Muscle layer of duodenum (tissue), 2 donors: ENCODE results near the gene MISP.

ENCODE experiments used
- H3K27ac ChIP-seq: one replicate; pipeline ENCODE4 v1.7.0; 2013; ENCODE audit warnings: mild to moderate bottlenecking, low read length
- H3K27me3 ChIP-seq: one replicate; pipeline ENCODE4 v1.7.0; 2013; ENCODE audit warnings: low read depth, mild to moderate bottlenecking, control low read depth, low read length
- H3K36me3 ChIP-seq, 2 donors: one replicate each; pipeline ENCODE4 v1.7.0; 2013; ENCODE audit warnings: low read length in 2 of 2, control low read depth in 1 of 2, mild to moderate bottlenecking in 1 of 2; ENCODE audit not compliant: insufficient read depth in 2 of 2, control insufficient read depth in 1 of 2
- H3K4me1 ChIP-seq, 2 donors: one replicate each; pipeline ENCODE4 v1.7.0; 2013; ENCODE audit warnings: low read length in 2 of 2, mild to moderate bottlenecking in 2 of 2, control low read depth in 1 of 2, moderate library complexity in 1 of 2; ENCODE audit not compliant: insufficient read depth in 2 of 2, control insufficient read depth in 1 of 2
- H3K4me3 ChIP-seq, 2 donors: one replicate each; pipeline ENCODE4 v1.7.0; 2013; ENCODE audit warnings: low read length in 2 of 2, low read depth in 1 of 2, mild to moderate bottlenecking in 1 of 2
- H3K9me3 ChIP-seq, 2 donors: one replicate each; pipeline ENCODE4 v1.7.0; 2013; ENCODE audit warnings: low read length in 2 of 2, control low read depth in 1 of 2, mild to moderate bottlenecking in 1 of 2; ENCODE audit not compliant: control insufficient read depth in 1 of 2
- donor health status: healthy.

The MISP gene

GRCh38 chr19:711254-711653 lies 39.7 kb upstream of the MISP start:
- Histone ChIP-seq H3K4me1 (peaks cover 0 to 17% of the 10 kb centered on the region in 2 donors), H3K36me3 (peaks cover 3 to 5% of the 10 kb centered on the region in 2 donors), H3K9me3 (peaks cover 5 to 8% of the 10 kb centered on the region in 2 donors), H3K27me3 (no peaks in the 10 kb centered on the region), H3K27ac (no peak overlapping the region), H3K4me3 (no peak overlapping the region)

DNA sequence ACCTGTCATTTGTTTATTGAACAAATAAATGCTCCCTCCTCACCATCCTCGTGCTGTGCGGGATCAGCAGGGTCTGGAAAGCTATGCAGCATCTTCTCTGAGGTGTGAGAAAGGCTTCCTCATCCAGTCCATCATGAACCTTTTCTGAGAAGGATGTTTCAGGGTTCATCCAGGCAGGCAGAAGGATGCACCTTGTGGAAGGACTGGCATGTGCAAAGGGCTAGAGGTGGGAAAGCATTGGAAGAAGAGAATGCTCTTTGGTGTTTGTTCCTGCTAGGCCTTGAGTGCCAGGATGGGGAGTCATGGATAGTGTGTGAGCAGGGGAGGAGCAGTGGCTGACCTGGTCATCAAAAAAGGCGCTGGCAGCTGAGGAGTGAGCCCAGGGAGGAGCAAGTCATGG lies 35.6 kb upstream of the MISP start:
- Histone ChIP-seq H3K27ac (no peak overlapping the region), H3K36me3 (peaks cover 3 to 5% of the 10 kb centered on the region in 2 donors), H3K4me3 (no peak overlapping the region), H3K27me3 (no peaks in the 10 kb centered on the region), H3K4me1 (peaks cover 0 to 16% of the 10 kb centered on the region in 2 donors), H3K9me3 (peaks cover 5 to 6% of the 10 kb centered on the region in 2 donors)

DNA sequence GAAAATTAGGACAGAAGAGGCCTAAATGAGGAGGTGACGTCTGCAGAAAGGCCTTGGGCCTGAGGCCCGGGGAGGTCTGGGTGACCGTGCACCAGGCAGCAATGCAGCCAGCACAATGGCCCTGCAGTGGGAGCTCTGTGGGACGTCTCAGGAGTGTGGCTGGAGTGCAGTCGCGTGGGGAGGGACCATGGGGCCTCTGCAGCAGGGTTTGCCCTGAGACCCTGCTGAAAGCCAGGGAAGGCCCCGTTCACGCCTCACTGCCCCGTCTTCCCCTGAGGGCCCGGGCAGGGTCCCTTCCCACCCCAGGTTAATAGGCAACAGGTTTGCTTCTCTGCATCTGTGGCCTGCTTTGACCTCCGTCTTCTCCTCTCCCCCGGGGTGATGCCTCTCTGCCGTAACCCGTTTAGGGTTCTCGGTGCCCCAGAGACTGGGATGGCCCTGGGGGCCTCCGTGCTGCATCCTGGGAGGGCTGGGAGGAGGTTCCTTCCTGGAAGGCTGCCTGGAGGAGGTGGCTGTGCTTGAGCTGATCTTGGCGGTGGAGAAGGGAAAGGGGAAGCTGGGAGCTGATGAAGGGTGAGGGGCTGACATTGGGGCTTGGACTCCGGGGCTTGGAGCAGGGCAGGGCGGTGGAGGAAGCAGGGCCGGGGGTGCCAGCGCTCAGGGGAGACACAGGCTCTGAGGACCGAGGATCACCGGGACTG lies 32.5 kb upstream of the MISP start:
- Histone ChIP-seq H3K36me3 (peaks cover 3 to 5% of the 10 kb centered on the region in 2 donors), H3K9me3 (peaks cover 5 to 6% of the 10 kb centered on the region in 2 donors), H3K4me1 (peaks cover 0 to 25% of the 10 kb centered on the region in 2 donors), H3K27me3 (no peaks in the 10 kb centered on the region), H3K27ac (no peak overlapping the region), H3K4me3 (no peak overlapping the region)

DNA sequence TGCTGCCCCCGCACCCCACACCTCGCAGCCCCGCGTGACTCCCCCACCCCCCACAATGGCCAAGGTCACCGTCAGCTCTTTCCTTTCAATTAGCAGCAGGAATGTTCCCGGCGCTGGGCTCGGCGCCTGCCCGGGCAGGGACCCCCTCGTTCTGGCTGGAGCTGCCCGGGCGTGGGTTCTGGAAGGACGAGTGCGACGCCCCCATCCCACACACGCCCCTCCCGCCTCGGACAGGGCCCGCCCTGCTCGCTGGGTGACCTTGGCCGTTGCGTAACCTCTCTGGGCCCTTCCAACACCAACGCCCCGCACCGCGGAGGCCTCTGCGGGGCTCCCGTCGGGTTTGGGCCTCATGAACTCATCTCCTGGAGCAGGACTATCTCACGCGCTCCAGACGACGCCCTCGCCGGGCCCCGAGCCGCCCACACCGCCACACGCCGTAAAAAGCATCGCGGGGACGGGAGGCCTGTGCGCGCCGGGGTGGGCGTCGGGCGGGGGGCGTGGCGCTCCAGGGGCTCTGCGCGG lies 31.9 kb upstream of the MISP start:
- no peak overlapping the region for H3K27ac ChIP-seq
- H3K36me3 ChIP-seq = peaks cover 3 to 5% of the 10 kb centered on the region in 2 donors
- H3K9me3 ChIP-seq = peaks cover 5 to 6% of the 10 kb centered on the region in 2 donors
- H3K4me3 ChIP-seq = peak overlapping the region in 1 of 2 donors; percentile 24
- no peaks in the 10 kb centered on the region for H3K27me3 ChIP-seq
- H3K4me1 ChIP-seq = peaks cover 0 to 25% of the 10 kb centered on the region in 2 donors

GRCh38 chr19:719636-720344 lies 31.1 kb upstream of the MISP start:
- no peaks in the 10 kb centered on the region for H3K27me3 ChIP-seq
- peaks cover 0 to 25% of the 10 kb centered on the region in 2 donors for H3K4me1 ChIP-seq
- peaks cover 5 to 6% of the 10 kb centered on the region in 2 donors for H3K9me3 ChIP-seq
- peaks cover 3 to 5% of the 10 kb centered on the region in 2 donors for H3K36me3 ChIP-seq
- no peak overlapping the region for H3K27ac ChIP-seq
- H3K4me3 ChIP-seq = peak overlapping the region in 1 of 2 donors; percentile 24

GRCh38 chr19:720345-721160 lies 30.4 kb upstream of the MISP start:
- H3K27me3 ChIP-seq = no peaks in the 10 kb centered on the region
- H3K27ac ChIP-seq = no peak overlapping the region
- peaks cover 0 to 25% of the 10 kb centered on the region in 2 donors for H3K4me1 ChIP-seq
- H3K9me3 ChIP-seq = peaks cover under 1 to 1% of the 10 kb centered on the region in 2 donors
- H3K4me3 ChIP-seq = no peak overlapping the region
- peaks cover 0 to 2% of the 10 kb centered on the region in 2 donors for H3K36me3 ChIP-seq

DNA sequence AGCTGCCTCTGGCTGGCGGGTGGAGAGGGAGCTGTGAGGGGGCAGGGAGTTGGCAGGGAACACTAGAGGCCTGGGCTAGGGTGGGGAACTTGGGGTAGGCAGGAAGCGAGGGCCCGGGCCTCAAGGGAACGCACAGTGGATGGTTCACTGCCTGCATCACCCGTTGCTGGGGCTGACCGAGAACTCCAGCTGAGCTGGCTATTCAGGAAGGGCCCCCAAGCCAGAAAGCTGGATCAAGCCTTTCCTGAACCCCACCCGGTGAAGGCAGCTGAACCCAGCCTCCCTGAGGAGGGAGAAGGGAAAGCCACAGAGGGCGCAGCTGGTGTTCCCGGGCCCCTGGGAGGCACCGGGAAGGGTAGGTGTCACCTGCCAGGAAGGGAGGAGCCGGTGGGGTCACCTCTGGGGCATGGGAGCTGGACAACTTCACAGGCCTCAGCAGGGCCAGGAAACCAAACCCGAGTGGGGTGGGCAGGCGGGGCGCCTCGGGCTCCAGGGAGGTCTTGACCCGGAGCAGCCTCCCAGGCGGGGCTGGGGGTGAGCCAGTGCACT lies 28.3 kb upstream of the MISP start:
- peaks cover 0 to 25% of the 10 kb centered on the region in 2 donors for H3K4me1 ChIP-seq
- peaks cover 0 to 2% of the 10 kb centered on the region in 2 donors for H3K36me3 ChIP-seq
- no peaks in the 10 kb centered on the region for H3K9me3 ChIP-seq
- no peak overlapping the region for H3K27ac ChIP-seq
- H3K4me3 ChIP-seq = no peak overlapping the region
- H3K27me3 ChIP-seq = no peaks in the 10 kb centered on the region

DNA sequence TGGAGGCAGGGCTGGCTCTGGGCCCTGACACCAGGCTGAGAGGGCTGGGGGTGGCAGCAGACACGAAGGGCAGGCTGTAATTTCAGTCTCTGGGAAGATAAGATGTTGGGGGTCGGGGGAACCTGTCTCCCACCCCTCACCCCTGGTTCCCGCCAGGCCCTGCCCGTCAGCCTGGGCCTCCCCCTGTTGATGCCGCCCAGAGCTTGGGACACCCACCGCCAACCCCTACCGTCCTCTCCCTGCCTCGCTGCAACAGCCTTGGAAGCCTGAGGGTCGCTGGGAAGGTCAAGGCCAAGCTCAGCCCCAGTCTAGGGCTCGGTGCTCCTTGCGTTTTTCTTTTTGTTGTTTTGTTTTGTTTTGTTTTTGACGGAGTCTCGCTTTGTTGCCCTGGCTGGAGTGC lies 27.7 kb upstream of the MISP start:
- Histone ChIP-seq H3K36me3 (peaks cover 0 to 7% of the 10 kb centered on the region in 2 donors), H3K27ac (no peak overlapping the region), H3K4me3 (no peak overlapping the region), H3K27me3 (no peaks in the 10 kb centered on the region), H3K4me1 (peaks cover 0 to 24% of the 10 kb centered on the region in 2 donors), H3K9me3 (no peaks in the 10 kb centered on the region)

GRCh38 chr19:723714-724113 lies 27.2 kb upstream of the MISP start:
- Histone ChIP-seq H3K27me3 (no peaks in the 10 kb centered on the region), H3K27ac (no peak overlapping the region), H3K4me3 (no peak overlapping the region), H3K4me1 (peaks cover 0 to 20% of the 10 kb centered on the region in 2 donors), H3K9me3 (no peaks in the 10 kb centered on the region), H3K36me3 (peaks cover 0 to 7% of the 10 kb centered on the region in 2 donors)

DNA sequence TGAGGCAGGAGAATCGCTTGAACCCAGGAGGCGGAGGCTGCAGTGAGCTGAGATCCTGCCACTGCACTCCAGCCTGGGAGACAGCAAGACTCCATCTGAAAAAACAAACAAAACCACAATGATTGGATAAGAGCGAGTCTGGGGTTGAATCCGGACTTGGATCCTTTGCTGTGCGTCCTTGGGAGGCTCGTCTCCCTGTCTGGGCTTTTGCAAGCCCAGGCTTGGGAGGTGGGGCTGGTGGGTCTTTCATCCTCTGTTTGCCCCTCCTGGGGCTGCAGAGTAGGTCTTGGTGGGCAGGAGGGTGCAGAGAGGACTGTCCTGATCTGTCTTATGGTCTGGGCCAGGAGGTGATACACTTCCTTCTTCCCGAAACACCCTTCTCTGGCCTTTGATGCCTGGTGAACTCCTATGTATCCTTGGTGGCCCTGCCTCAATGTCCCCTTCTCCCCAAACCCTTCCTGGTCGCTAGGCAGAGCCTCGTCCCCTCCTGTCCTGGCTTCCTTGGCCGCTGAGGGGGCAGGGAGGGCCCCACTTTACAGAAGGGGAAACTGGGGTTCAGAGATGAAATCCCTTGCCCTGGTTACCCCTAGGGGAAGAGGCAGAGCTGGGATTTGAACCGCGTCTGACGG lies 25.3 kb upstream of the MISP start:
- H3K4me3 ChIP-seq = no peak overlapping the region
- H3K27ac ChIP-seq = no peak overlapping the region
- H3K4me1 ChIP-seq = peaks cover 0 to 10% of the 10 kb centered on the region in 2 donors
- peaks cover 0 to 7% of the 10 kb centered on the region in 2 donors for H3K36me3 ChIP-seq
- H3K9me3 ChIP-seq = no peaks in the 10 kb centered on the region
- no peaks in the 10 kb centered on the region for H3K27me3 ChIP-seq
